ENCODE data around the gene SACS.

The SACS gene

DNA sequence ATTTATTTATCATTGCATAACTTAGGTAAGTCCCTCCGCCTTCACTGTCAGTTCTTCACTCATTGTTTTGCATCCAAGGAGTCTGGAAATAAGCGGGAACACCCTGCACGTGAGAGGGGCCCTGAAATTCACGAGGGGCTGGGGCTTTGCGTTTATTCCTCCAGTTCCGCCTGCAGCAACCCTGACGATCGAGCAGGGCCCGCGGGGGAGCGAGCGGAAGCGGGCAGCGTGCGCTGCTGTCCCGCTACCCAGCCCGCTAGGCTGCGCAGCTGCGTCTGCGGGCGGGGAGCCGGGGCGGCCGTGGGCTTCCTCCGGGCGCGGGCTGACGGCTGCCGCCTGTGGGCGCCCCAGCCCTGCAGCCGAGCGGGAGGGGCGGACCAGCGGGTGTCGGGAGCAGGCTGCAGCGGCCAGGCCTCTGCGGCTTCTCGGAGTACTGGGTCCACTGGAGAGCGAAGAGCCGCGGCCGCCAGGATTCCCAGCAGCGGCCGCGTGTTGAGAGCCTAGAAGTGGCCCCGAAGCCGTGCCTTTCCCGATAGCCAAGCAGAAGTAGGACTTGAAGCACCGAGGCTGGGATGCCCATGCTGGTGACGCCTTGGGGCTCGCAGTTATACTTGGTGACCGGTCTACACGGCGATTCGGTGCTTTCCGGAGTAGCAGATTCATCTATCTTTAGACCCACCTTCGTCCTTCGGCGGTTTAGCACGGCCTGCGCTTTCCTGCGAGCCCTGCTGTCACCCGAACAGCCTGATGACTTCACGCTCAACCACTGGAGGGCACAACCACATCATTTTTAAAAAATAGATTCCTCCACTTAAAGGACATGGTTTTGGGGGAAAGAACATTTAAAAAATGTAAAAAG, 32.9 kb upstream of the SACS start:
- TF ChIP-seq POLR2A (IDR thresholded peaks at IDR 0.05; ENCODE audit: low read depth, low read length): 0 out of 2 replicates have a peak, but pooled peaks have one; percentile 5
- DNase-seq (ENCODE audit: insufficient read length, low spot score): peak; percentile 33
- FAIRE-seq: no peak

DNA sequence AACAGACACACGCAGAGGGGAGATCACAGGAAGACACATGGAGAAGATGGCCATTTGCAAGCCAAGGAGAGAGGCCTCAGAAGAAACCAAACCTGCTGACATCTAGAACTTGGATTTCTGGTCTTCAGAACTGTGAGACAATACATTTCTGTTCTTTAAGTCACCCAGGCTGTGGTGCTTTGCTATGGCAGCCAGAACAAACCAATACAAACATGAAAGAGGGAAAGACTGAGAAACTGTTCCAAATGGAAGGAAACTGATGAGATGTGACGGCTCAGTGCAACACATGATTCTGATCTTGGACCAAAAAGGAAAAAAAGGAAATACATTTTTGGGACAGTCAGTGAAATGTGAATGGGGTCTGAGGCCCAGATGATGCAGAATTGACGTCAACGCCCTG, 30.2 kb upstream of the SACS start:
- no peak for TF ChIP-seq POLR2A (IDR thresholded peaks at IDR 0.05; ENCODE audit: low read depth, low read length)
- FAIRE-seq (no peak), DNase-seq (ENCODE audit: insufficient read length, low spot score) (no peak)

DNA sequence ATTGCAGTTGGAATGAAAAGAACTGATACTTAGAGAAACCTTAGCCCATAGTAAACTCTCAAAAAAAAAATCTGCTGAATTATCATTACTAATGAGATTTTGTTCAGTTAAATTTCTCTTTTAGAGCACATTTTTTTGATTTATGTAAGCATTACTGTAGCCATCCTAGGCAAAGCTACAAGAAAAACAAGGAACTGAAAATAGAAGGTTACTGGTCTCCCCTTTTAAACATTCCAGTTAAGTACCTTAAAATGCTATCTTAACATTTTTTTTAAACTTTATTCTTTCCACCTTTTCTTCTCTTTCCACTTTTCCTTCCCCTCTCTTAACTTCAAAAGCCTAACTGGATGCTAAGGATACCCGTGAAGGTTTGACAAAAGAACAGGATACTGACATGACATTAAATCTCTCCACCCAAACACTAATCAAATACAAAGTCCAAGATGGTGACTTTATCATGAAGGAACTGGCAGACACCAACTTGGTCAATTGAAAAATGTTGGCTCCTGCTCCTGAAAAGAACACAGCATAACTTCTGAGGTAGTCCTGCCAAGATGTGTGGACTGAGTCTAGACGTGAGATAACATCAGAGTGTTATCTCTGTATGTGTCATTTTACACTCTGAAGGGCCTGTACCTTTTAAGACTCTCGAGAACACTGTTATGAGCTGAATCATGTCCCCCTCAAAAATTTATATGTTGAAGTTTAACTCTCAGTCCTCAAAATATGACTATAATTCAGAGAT, 29.5 kb upstream of the SACS start:
- DNase-seq (ENCODE audit: insufficient read length, low spot score) (no peak), FAIRE-seq (no peak)
- TF ChIP-seq POLR2A (IDR thresholded peaks at IDR 0.05; ENCODE audit: low read depth, low read length): no peak

DNA sequence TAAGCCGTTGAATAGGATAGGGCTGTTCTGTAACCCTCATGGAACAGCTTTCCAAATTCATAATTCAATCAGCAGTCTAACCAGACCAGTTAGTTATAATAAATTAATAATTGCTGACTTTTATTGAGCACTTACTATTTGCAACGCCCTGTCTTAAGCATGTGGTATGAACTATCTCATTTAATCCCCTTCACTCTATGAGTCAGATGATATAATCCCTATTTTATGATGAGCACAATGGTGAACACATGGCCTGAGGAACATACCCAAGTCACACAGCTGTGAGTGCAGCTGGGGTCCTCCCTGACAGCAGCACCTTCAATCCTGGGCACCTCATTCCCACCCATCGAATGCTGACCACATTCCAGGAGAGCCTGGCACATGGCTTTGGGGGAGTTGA, 28.0 kb upstream of the SACS start:
- DNase-seq (ENCODE audit: insufficient read length, low spot score): no peak
- FAIRE-seq: no peak
- TF ChIP-seq POLR2A (IDR thresholded peaks at IDR 0.05; ENCODE audit: low read depth, low read length): no peak

DNA sequence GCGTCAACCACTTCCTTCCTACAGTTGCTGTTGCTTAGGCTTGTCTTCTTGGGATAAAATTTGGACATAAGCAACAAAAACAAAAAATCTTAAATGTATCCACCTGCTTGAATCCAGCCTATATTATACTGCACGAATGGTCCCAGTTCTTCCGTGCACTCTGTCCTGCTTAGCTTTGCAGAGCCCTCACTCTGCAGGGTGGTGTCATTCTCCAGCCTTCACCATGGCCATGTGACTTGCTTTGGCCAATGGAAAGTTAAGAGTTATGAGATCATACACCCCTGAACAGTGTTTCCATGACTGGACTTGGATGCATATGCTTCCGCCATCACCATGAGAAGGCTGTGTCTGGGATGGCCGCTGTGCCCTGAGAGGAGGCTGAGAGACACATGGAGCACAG, 27.4 kb upstream of the SACS start:
- DNase-seq (ENCODE audit: insufficient read length, low spot score) (no peak), FAIRE-seq (no peak)
- TF ChIP-seq POLR2A (IDR thresholded peaks at IDR 0.05; ENCODE audit: low read depth, low read length): no peak

DNA sequence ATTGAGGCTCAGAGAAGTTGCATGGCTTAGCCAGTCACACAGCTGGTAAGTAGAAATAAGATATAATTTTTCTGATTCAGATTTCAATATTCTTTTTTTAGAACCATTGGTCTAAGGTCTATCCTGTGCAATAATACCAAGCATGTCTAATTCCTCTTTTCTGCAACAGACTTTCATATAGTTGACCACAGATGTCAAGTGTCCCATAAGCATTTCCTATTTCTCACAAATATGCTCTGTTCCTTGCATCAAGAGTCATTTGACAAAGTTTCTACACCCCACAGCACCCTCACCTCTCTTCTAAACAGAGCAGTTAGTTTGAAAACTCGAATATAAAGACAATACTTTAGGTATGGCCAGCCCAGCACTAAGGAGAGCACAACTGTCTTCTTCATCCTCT, 26.8 kb upstream of the SACS start:
- DNase-seq (ENCODE audit: insufficient read length, low spot score): no peak
- no peak for FAIRE-seq
- TF ChIP-seq POLR2A (IDR thresholded peaks at IDR 0.05; ENCODE audit: low read depth, low read length): no peak

DNA sequence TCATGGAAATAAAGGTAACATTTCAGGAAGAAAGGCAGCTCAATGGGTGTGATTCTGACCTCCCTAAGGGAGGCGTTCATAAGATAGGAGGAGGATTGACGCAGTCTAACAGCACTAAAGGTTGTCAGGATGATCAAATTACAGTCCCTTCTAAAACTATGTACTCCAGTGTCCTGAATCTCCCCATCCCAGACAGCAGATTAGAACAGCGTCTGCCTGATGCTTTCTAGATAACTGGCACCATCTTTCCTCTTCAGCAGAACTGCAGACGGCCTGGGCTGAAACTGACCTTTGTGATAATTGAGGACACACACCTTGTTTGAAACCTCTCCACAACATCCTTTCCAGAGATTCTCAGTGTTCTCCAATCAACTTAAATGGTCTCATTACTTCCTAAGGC, 25.5 kb upstream of the SACS start:
- no peak for FAIRE-seq
- no peak for TF ChIP-seq POLR2A (IDR thresholded peaks at IDR 0.05; ENCODE audit: low read depth, low read length)
- DNase-seq (ENCODE audit: insufficient read length, low spot score): no peak

DNA sequence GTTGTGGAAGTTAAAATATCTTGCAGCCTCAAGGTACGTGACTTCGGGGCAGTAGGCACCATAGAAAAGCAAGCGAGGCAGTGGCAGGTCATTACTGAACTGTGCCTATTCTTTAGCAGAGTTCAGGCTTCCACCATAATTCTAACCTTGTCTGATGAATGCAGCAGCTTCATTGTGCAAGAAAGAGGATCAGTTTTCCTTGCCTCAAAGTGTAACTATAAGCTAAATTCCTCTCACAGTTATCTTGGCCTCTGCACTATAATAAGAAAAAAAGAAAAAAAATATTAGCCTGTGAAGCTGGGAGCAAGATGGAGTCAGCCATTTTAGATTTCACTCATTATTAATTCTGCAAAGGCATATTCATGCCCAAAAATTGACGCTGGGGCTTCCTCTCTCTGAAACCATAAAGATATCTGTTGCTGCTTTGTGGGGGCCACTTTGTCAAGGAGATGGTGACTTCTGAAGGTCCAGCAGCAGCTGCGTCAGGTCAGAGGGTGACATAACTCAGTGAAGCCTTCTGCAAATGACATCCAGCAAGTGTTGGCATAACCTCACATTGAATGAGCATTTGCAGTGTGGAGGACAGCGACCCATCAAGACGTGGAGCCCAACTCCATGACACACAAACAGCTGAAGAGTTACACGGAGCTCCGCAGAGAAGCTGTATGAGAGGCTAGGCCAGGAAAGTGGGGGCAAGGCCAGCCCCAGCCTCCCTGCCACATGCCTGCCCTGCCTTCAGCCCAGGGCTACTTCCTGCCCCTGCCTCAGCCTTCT, 23.1 kb upstream of the SACS start:
- DNase-seq (ENCODE audit: insufficient read length, low spot score): no peak
- no peak for FAIRE-seq
- no peak for TF ChIP-seq POLR2A (IDR thresholded peaks at IDR 0.05; ENCODE audit: low read depth, low read length)

DNA sequence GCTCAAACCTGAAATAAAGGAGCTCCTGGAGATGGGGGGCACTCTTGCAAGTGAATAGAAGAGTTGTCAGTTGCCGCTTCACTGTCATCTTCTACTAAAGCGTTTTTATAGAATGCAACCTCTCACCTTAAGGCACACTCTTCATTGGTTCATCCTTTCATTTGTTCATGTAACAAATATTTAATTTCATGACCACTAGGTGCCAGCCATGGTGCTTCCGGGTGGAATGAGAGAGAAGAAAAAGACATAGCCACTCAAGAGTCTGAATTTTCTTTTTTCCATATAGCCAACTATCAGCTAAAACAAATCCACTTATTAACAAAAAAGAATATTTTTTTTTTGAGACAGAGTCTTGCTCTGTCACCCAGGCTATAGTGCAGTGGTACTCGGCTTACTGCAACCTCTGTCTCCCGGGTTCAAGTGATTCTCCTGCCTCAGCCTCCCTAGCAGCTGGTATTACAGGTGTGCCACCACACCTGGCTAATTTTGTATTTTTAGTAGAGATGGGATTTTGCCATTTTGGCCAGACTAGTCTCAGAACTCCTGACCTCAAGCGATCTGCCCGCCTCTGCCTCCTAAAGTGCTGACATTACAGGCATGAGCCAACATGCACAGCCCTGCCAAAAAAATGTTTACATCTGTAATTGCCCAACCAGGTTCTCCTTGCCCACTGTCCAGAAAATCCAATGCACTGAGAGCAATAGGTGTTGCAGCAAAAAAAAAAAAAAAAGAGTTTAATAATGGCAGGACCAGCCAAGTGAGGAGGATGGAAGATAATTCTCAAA, 22.1 kb upstream of the SACS start:
- DNase-seq (ENCODE audit: insufficient read length, low spot score) (no peak), FAIRE-seq (no peak)
- TF ChIP-seq POLR2A (IDR thresholded peaks at IDR 0.05; ENCODE audit: low read depth, low read length): no peak

DNA sequence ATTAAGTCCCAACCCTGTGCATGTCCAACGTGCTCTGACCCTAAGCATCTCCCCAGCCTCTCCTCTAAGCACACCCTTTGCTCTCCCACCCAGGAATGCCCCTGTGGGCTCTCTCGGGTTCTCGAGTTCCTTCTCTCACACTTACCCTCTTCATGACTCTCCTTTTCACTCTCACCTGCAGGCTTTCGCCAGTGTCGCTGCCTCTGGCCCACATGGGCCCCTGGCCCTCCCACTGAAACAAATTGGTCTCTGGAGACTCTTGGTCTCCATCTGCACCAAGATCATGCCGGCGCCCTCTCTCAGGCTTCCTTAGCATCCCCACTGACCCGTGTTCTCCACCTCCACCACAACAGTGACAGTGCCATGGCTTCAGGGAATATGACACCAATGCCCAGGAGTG, 19.6 kb upstream of the SACS start:
- DNase-seq (ENCODE audit: insufficient read length, low spot score): no peak
- no peak for FAIRE-seq
- no peak for TF ChIP-seq POLR2A (IDR thresholded peaks at IDR 0.05; ENCODE audit: low read depth, low read length)

DNA sequence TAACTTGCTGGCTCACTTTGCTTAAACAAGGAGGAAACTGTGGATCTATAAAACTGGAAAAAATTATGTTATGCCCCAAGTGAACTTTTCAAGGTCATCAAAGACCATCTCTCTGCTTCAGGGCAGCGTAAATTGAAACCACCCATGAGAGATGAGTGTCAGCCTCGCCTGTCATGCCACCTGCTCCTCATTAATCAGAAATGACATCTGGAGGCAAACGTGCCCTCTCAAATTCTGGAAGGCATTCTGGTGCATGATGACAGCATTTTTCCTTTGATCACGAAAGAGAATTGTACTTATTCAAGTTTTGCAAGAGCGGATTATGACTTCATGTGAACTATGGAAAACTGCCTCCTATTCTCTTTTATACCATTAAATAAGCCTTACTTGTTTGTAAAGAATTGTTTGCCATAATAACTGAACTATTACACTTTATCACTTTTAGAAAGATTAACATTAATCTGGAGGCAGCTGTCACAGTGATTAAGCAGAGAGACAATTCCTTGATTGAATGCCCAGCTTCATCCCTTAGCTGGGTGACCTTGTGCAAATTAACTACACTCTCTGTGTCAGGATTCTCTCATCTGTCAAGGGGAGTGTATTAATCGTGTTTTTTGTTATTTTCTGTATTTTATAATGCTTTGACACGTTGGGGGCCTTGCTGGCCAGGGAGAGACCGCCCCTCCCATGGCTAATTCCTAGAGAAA, 17.0 kb upstream of the SACS start:
- no peak for TF ChIP-seq POLR2A (IDR thresholded peaks at IDR 0.05; ENCODE audit: low read depth, low read length)
- DNase-seq (ENCODE audit: insufficient read length, low spot score): no peak
- no peak for FAIRE-seq

DNA sequence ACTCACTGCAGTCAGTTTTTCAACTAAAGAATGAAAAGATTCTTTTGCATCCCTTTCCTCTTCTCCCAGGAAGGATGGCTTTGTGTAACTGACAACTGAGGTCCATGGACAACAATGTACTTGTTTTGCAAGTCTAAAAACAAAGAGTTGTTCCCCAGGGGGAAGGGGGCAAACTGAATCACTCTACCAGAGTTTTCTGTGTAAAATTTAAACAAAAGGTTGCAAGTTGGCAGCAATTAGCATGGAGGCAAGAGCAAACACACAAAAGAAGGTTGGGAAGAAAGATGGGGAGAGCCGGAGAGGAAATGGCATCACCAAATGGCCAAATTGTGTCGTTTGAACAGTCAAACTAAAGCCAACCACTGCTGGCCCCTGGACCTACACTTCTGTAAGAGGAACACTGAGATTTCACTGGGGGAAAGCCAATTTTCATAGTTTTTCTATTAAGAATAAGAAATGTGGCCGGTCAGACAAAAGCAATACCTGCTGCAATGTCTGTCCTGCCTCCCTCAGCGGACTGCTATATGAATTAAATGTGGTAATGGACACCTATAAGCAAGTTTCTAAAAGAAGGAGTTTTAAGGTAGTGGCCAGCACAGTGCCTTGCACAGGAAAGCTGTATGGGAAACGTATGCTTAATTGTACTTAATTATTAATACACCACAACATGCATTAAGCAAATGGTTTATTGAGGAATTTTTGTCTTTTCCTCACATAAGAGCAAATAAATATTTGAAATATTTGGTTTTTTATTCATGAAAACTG, 16.1 kb upstream of the SACS start:
- DNase-seq (ENCODE audit: insufficient read length, low spot score) (no peak), FAIRE-seq (no peak)
- no peak for TF ChIP-seq POLR2A (IDR thresholded peaks at IDR 0.05; ENCODE audit: low read depth, low read length)

All from H54 (cell line).